Measurements from ENCODE around the gene CLIP2. TPM values are rescaled to one million over a fixed set of nuclear protein-coding genes. Genes with fewer than 3 reads are reported as not detected.

CLIP2 gene
- total and polyA plus RNA-seq, 2 of the 8 experiments (the other 6 are each of a cell fraction or from before 2014, with no cell fraction given): 8.3 to 41.5 TPM

DNA sequence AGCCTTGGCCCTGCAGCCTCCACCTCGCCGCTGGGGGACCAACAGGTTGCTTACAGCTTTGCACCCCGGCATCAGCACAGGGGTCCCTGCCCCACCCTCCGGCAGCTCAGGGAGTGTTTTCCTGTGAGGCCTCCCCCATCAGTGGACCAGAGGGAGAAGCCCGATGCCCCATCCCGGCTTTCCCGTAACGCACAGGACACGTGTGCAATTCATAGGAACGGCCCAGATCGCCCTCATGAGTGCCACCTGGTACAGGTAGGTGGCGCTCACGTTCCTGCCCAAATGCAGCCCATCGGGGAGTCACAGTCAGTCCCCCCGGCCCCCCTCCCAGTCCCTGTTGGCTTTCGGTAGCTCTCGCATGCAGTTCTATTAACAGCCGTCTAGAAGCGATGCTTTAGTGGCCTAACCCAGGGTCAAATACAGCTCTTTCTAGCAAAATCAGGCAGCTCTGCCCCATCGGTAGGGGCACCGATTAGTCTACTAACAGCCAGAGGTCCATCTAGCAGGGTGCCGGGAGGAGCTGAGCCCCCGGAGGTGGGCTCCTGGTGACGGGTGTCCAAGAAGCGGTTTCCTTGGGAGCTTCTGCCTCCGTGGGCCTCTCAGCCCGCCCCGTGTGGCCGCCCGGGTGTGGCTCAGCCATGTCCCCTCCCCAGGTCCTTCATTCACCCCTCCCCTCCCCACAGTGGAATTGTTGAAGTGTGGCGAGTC lies 116.1 kb downstream of the CLIP2 start (continued):
- TF ChIP-seq RXRA (IDR thresholded peaks at IDR 0.05; ENCODE audit: insufficient read depth, low read depth, low read length) (no peak), SP1 (IDR thresholded peaks at IDR 0.05; ENCODE audit: low read depth, low read length) (no peak), KDM1A (IDR thresholded peaks at IDR 0.05; ENCODE audit: borderline replicate concordance, low read length) (peak; percentile 39; the same call in 1 of the 2 replicates), NRF1 (IDR thresholded peaks at IDR 0.05; ENCODE audit: low read depth, low read length) (no peak), RAD21 (IDR thresholded peaks at IDR 0.05 in 1 of 2, conservative IDR thresholded peaks at IDR 0.05 in 1 of 2; ENCODE audit: low read depth in 2 of 2, low read length in 2 of 2) (peak; percentile 60 to 72)
